HG02970 (cell line): Measurements from ENCODE around the gene UBN1.
"Not testable (repeated sequence)": the region's sequence is repeated elsewhere in the genome, so short reads cannot be mapped to it uniquely, and the experiment has no call there.

Source experiments
- ATAC-seq: cut with Tn5 transposase; IDR thresholded peaks from one replicate; pipeline ENCODE4 v1.9.1; 2021; ENCODE audit warnings: mild to moderate bottlenecking, moderate library complexity, moderate number of reproducible peaks; ENCODE audit not compliant: unreplicated experiment, low FRiP score

Gene UBN1

DNA sequence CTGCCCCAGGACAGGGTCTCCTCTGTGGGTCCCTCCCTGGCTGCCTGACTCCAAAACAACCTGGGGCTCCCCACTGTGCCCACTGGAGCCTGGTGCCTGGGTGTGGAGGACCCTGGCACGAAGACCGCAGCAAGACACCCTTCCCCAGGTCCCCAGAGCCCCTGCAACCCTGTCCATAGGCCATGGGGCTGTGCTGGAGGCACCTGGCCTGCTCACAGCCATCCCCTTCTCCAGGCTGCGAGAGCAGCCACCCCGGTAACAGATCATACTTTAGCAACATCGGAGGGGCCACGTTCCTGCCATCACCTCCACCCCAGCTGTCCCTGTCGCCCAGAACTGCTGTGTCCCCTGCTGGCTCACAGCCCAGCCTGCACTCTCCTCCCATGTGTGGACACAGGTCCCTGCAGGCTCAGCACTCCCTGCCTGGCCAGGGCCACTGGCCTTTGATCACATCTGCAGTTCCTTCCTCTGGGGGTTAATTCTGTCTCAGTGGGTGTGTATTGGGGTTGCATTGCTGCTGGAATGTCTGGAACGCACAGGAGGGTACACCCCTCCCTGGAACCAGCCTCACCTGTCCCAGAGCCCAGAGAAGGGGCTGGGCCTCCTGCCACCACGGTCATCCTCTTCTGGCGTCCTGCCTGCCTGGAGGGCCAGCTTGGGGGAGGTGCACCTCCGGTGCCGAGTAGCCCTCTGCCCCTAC lies 77.5 kb downstream of the UBN1 start:
- no peak for ATAC-seq

DNA sequence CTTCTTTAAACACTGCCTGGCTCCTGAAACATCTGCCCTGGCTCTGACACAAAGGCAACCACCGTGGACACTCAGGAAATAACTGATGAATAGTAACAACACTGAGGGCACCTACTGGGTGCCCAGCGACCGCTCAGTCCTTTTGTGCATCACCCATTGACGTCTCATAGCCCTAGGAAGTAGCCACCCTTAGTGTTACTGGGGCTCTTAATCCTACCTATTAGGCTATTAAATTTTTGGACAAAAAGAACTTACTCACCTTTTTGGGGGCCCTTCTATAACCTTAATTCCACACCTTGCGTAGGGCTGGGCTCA lies 78.0 kb downstream of the UBN1 start:
- ATAC-seq: no peak

- ATAC-seq: no peak
Observed at GRCh38 chr16:4925791-4926190, 78.5 kb downstream of the UBN1 start.

- no peak for ATAC-seq
Observed at GRCh38 chr16:4926928-4927327, 79.6 kb downstream of the UBN1 start.

- no peak for ATAC-seq
Observed at GRCh38 chr16:4927661-4928060, 80.4 kb downstream of the UBN1 start.

- no peak for ATAC-seq
Observed at GRCh38 chr16:4928227-4928626, 80.9 kb downstream of the UBN1 start.

- not testable (repeated sequence) for ATAC-seq
Observed at GRCh38 chr16:4929619-4930018, 82.3 kb downstream of the UBN1 start.

- ATAC-seq: no peak
Observed at GRCh38 chr16:4931381-4931780, 84.1 kb downstream of the UBN1 start.
